ENCODE results near the gene CERS6. TPM values are rescaled to one million over a fixed set of nuclear protein-coding genes. Genes with fewer than 3 reads are reported as not detected.

CERS6 gene
- total RNA-seq, 1 experiment from 2014 or later: 17.3 TPM

- TF ChIP-seq ZNF281 (CRISPR knock-in tag; IDR thresholded peaks at IDR 0.05): no peak
- TF ChIP-seq ETV6 (CRISPR knock-in tag; IDR thresholded peaks at IDR 0.05): no peak
- no peak for TF ChIP-seq SOX15 (CRISPR knock-in tag; IDR thresholded peaks at IDR 0.05)
- TF ChIP-seq CREM (CRISPR knock-in tag; IDR thresholded peaks at IDR 0.05): no peak
- TF ChIP-seq ZNF671 (CRISPR knock-in tag; IDR thresholded peaks at IDR 0.05): no peak
- TF ChIP-seq KAT7 (CRISPR knock-in tag; IDR thresholded peaks at IDR 0.05; ENCODE audit: borderline replicate concordance): no peak
These were observed 16.5 kb upstream of the CERS6 start (continued) for GRCh38 chr2:168439536-168439935.

DNA sequence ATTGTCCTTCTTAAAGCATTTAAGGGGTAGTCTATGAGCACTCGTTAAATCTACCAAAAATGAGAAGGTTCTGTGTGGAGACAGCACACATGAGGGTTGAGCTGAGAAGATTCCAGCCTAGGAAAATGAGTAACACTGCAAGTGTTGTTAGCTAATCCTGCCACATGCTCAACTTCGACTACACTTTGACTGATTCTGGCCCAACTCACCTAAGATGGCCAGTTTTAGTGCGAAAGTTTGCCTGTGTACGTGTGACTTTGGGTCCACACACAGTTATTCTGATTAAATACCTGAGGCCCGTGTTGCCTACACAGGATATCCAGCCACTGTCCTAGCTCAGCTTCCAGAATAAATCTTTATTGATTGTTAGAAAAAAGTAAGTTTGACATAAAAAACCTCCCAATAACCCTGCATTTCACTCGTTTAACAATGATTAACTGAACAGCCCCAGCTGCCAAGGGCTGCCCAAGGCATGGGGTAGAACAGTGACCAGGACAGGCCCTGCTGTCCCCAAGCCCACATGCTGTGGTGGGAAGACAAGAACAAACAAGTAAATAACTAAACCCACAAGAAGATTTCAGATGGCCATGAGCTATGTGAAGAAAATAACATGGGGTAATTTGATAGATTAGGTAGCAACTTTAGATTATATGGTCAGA lies 14.7 kb upstream of the CERS6 start:
- Mint-ChIP-seq H3K4me1 (no peaks in the 10 kb centered on the region), H3K36me3 (no peaks in the 10 kb centered on the region), H3K27me3 (ENCODE audit: low read depth) (no peaks in the 10 kb centered on the region; the same call in 1 of the 2 replicates), H3K9me3 (peaks cover 10% of the 10 kb centered on the region), H3K27ac (no peak overlapping the region), H3K4me3 (no peak overlapping the region)
- ChIA-PET CTCF (interaction anchor here (1.3 kb wide), 1 partner anchor 102 kb away, joined by 3 read pairs; no protein-coding TSS in a partner anchor), POLR2A (no interaction called here)
- ATAC-seq: no peak
- DNase-seq (ENCODE audit: low spot score): no peak
- TF ChIP-seq ZNF121 (CRISPR knock-in tag; IDR thresholded peaks at IDR 0.05) (no peak), AR (CRISPR knock-in tag; IDR thresholded peaks at IDR 0.05) (no peak)
- TF ChIP-seq, protein P1, sequence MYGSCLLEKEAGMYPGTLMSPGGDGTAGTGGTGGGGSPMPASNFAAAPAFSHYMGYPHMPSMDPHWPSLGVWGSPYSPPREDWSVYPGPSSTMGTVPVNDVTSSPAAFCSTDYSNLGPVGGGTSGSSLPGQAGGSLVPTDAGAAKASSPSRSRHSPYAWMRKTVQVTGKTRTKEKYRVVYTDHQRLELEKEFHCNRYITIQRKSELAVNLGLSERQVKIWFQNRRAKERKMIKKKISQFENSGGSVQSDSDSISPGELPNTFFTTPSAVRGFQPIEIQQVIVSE (CRISPR knock-in tag; IDR thresholded peaks at IDR 0.05; ENCODE audit: borderline replicate concordance): no peak
- TF ChIP-seq, protein P2, sequence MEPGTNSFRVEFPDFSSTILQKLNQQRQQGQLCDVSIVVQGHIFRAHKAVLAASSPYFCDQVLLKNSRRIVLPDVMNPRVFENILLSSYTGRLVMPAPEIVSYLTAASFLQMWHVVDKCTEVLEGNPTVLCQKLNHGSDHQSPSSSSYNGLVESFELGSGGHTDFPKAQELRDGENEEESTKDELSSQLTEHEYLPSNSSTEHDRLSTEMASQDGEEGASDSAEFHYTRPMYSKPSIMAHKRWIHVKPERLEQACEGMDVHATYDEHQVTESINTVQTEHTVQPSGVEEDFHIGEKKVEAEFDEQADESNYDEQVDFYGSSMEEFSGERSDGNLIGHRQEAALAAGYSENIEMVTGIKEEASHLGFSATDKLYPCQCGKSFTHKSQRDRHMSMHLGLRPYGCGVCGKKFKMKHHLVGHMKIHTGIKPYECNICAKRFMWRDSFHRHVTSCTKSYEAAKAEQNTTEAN (CRISPR knock-in tag; IDR thresholded peaks at IDR 0.05): no peak

- ATAC-seq (peak; percentile 60), DNase-seq (ENCODE audit: low spot score) (no peak)
- peaks cover 10% of the 10 kb centered on the region for H3K9me3 Mint-ChIP-seq
- H3K27ac Mint-ChIP-seq: no peak overlapping the region
- no peaks in the 10 kb centered on the region for H3K27me3 Mint-ChIP-seq (ENCODE audit: low read depth)
- H3K4me1 Mint-ChIP-seq: peaks cover 9% of the 10 kb centered on the region
- no peak overlapping the region for H3K4me3 Mint-ChIP-seq
- POLR2A ChIA-PET: no interaction called here
- CTCF ChIA-PET: no interaction called here
- H3K36me3 Mint-ChIP-seq: no peaks in the 10 kb centered on the region
- TF ChIP-seq, protein P3, sequence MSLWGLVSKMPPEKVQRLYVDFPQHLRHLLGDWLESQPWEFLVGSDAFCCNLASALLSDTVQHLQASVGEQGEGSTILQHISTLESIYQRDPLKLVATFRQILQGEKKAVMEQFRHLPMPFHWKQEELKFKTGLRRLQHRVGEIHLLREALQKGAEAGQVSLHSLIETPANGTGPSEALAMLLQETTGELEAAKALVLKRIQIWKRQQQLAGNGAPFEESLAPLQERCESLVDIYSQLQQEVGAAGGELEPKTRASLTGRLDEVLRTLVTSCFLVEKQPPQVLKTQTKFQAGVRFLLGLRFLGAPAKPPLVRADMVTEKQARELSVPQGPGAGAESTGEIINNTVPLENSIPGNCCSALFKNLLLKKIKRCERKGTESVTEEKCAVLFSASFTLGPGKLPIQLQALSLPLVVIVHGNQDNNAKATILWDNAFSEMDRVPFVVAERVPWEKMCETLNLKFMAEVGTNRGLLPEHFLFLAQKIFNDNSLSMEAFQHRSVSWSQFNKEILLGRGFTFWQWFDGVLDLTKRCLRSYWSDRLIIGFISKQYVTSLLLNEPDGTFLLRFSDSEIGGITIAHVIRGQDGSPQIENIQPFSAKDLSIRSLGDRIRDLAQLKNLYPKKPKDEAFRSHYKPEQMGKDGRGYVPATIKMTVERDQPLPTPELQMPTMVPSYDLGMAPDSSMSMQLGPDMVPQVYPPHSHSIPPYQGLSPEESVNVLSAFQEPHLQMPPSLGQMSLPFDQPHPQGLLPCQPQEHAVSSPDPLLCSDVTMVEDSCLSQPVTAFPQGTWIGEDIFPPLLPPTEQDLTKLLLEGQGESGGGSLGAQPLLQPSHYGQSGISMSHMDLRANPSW (CRISPR knock-in tag; conservative IDR thresholded peaks at IDR 0.05; ENCODE audit: low read depth): no peak
- TF ChIP-seq, protein P4, sequence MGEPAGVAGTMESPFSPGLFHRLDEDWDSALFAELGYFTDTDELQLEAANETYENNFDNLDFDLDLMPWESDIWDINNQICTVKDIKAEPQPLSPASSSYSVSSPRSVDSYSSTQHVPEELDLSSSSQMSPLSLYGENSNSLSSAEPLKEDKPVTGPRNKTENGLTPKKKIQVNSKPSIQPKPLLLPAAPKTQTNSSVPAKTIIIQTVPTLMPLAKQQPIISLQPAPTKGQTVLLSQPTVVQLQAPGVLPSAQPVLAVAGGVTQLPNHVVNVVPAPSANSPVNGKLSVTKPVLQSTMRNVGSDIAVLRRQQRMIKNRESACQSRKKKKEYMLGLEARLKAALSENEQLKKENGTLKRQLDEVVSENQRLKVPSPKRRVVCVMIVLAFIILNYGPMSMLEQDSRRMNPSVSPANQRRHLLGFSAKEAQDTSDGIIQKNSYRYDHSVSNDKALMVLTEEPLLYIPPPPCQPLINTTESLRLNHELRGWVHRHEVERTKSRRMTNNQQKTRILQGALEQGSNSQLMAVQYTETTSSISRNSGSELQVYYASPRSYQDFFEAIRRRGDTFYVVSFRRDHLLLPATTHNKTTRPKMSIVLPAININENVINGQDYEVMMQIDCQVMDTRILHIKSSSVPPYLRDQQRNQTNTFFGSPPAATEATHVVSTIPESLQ (CRISPR knock-in tag; IDR thresholded peaks at IDR 0.05): no peak
- TF ChIP-seq, protein P5, sequence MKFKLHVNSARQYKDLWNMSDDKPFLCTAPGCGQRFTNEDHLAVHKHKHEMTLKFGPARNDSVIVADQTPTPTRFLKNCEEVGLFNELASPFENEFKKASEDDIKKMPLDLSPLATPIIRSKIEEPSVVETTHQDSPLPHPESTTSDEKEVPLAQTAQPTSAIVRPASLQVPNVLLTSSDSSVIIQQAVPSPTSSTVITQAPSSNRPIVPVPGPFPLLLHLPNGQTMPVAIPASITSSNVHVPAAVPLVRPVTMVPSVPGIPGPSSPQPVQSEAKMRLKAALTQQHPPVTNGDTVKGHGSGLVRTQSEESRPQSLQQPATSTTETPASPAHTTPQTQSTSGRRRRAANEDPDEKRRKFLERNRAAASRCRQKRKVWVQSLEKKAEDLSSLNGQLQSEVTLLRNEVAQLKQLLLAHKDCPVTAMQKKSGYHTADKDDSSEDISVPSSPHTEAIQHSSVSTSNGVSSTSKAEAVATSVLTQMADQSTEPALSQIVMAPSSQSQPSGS (CRISPR knock-in tag; IDR thresholded peaks at IDR 0.05; ENCODE audit: borderline replicate concordance, low read depth): no peak
- TF ChIP-seq OVOL2 (CRISPR knock-in tag; IDR thresholded peaks at IDR 0.05; ENCODE audit: borderline replicate concordance) (no peak), FOXP1 (CRISPR knock-in tag; IDR thresholded peaks at IDR 0.05; ENCODE audit: borderline replicate concordance) (no peak), ATF3 (CRISPR knock-in tag; conservative IDR thresholded peaks at IDR 0.05) (no peak), ZNF232 (CRISPR knock-in tag; IDR thresholded peaks at IDR 0.05) (no peak), NFE2L1 (CRISPR knock-in tag; IDR thresholded peaks at IDR 0.05) (no peak), ZNF416 (CRISPR knock-in tag; IDR thresholded peaks at IDR 0.05) (no peak), CREM (CRISPR knock-in tag; IDR thresholded peaks at IDR 0.05) (no peak)
These were observed 12.3 kb upstream of the CERS6 start for GRCh38 chr2:168443818-168444217.

Measured in WTC11 (cell line).